Suprapubic skin (tissue), 4 donors: ENCODE measurements around the gene ZNF888. TPM values are rescaled to one million over a fixed set of nuclear protein-coding genes. Genes with fewer than 3 reads are reported as not detected.
"Not testable (repeated sequence)": the region's sequence is repeated elsewhere in the genome, so short reads cannot be mapped to it uniquely, and the experiment has no call there.

Source experiments
- DNase-seq, 2 donors: peaks; one replicate each; pipeline ENCODE4 v3.0.0-alpha.2; 2019; ENCODE audit warnings: low spot score in 2 of 2
- H3K27ac ChIP-seq: fragments of 200-600 bp; sonication (generic); one replicate; pipeline ENCODE4 v1.5.1; 2019
- H3K27me3 ChIP-seq: fragments of 200-600 bp; sonication (generic); one replicate; pipeline ENCODE4 v1.5.1; 2019
- H3K36me3 ChIP-seq: fragments of 200-600 bp; sonication (generic); one replicate; pipeline ENCODE4 v1.5.1; 2019
- H3K4me1 ChIP-seq: fragments of 200-600 bp; sonication (generic); one replicate; pipeline ENCODE4 v1.5.1; 2019
- H3K4me3 ChIP-seq: fragments of 200-600 bp; sonication (generic); one replicate; pipeline ENCODE4 v1.5.1; 2019; ENCODE audit warnings: mild to moderate bottlenecking
- H3K9me3 ChIP-seq: fragments of 200-600 bp; sonication (generic); one replicate; pipeline ENCODE4 v1.5.1; 2019
- EP300 ChIP-seq: sonication (generic); formaldehyde crosslinking; IDR thresholded peaks from one replicate; pipeline ENCODE4 v1.6.1; 2017; ENCODE audit warnings: antibody characterized with exemption
- POLR2A ChIP-seq, 2 donors: fragments of 450-650 bp; IDR thresholded peaks; one replicate each; pipeline ENCODE4 v1.6.1; 2017; ENCODE audit warnings: antibody characterized with exemption in 2 of 2, mild to moderate bottlenecking in 2 of 2, moderate library complexity in 2 of 2
- POLR2AphosphoS5 ChIP-seq, 3 donors: sonication (generic); formaldehyde crosslinking; IDR thresholded peaks; one replicate each; pipeline ENCODE4 v1.6.1; 2017; ENCODE audit warnings: antibody characterized with exemption in 3 of 3
- WGBS: methylation state at CpG from one replicate; pipeline ENCODE4 v1.1.5; 2018; 5-methylcytosine and 5-hydroxymethylcytosine counted together
- total RNA-seq, 4 donors: library from RNA; depleted of rRNA; stranded (reverse); fragments of >200 nt; gene quantifications; one replicate each; pipeline ENCODE4 v1.1.0, GENCODE V29; 2016
- TF ChIP-seq, protein P1 (sequence below), 2 donors: fragments of 200-600 bp in 1 of 2; fragments of 450-650 bp in 1 of 2; sonication (generic) in 1 of 2; IDR thresholded peaks; one replicate each; pipeline ENCODE4 v1.5.1; 2016 to 2019; ENCODE audit warnings: antibody characterized with exemption in 2 of 2, mild to moderate bottlenecking in 1 of 2, moderate library complexity in 1 of 2

Gene ZNF888
- total RNA-seq, 4 donors from 2014 or later = 3.5 to 5.3 (median 4.5) TPM

DNA sequence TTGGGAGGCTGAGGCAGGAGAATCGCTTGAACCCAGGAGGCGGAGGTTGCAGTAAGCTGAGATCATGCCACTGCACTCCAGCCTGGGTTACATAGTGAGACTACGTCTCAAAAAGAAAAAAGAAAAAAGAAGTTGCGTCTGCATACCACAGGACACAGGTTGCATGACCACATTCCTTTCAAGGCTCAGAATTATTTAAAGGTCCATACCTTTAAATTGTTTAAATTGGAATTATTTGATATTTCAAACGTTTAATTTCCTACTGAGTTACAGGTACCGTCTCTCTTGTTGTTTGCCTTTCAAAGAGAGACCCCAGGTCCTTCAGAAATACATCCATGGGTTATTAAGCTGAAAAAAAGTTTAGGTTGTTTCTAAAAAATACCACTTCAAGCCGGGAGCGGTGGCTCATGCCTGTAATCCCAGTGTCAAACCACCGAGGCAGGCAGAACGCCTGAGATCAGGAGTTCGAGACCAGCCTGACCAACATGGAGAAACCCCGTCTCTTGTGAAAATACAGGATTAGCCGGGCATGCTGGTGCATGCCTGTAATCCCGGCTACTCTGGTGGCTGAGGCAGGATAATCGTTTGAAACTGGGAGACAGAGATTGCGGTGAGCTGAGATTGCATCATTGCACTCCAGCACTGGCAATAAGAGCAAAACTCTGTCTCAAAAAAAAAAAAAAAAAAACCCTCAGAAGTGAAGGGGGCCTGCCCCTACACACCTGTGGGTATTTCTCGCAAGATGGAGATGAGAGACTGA lies 20.8 kb upstream of the ZNF888 start:
- WGBS = 51% methylated on average over 17 of the region's 17 CpGs
- no peaks in the 10 kb centered on the region for H3K36me3 ChIP-seq
- TF ChIP-seq, protein P1, sequence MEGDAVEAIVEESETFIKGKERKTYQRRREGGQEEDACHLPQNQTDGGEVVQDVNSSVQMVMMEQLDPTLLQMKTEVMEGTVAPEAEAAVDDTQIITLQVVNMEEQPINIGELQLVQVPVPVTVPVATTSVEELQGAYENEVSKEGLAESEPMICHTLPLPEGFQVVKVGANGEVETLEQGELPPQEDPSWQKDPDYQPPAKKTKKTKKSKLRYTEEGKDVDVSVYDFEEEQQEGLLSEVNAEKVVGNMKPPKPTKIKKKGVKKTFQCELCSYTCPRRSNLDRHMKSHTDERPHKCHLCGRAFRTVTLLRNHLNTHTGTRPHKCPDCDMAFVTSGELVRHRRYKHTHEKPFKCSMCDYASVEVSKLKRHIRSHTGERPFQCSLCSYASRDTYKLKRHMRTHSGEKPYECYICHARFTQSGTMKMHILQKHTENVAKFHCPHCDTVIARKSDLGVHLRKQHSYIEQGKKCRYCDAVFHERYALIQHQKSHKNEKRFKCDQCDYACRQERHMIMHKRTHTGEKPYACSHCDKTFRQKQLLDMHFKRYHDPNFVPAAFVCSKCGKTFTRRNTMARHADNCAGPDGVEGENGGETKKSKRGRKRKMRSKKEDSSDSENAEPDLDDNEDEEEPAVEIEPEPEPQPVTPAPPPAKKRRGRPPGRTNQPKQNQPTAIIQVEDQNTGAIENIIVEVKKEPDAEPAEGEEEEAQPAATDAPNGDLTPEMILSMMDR (IDR thresholded peaks at IDR 0.05) = no peak
- no peak for TF ChIP-seq POLR2AphosphoS5 (IDR thresholded peaks at IDR 0.05)
- peaks cover 22% of the 10 kb centered on the region for H3K9me3 ChIP-seq
- H3K27me3 ChIP-seq = no peaks in the 10 kb centered on the region
- no peak overlapping the region for H3K27ac ChIP-seq
- H3K4me1 ChIP-seq = peaks cover 18% of the 10 kb centered on the region
- peak in 1 of 2 donors; percentile 38 for DNase-seq
- H3K4me3 ChIP-seq = no peak overlapping the region

DNA sequence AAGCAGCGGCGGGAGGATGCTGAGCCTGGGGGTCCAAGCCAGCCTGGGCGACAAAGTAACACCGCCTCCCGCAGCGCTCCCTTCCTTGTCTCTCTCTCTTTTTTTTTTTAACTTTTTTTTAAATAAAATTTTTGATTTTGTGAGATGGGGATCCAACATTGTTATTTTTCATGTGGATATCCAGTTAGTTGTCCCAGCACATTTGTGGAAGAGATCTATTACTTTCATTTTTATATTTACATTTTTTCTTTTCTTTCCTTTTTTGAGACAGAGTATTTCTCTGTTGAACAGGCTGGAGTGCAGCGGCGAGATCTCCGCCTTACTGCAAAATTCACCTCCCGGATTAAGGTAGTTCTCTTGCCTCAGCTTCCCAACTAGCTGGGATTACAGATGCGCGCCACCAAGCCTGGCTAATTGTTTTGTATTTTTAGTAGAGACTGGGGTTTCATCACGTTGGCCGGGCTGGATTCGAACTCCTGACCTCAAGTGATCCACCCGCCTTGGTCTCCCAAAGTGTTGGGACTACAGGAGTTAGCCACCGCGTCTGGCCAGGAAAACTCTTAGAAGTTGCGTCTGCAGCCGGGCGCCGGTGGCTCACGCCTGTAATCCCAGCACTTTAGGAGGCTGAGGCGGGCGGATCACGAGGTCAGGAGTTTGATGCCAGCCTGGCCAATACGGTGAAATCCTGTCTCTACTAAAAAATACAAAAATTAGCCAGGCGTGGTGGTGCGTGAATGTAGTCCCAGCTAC lies 20.1 kb upstream of the ZNF888 start:
- Histone ChIP-seq H3K27me3 (no peaks in the 10 kb centered on the region), H3K9me3 (peaks cover 14% of the 10 kb centered on the region), H3K27ac (peak overlapping the region; percentile 92), H3K4me1 (peaks cover 24% of the 10 kb centered on the region), H3K4me3 (peak overlapping the region; percentile 90), H3K36me3 (no peaks in the 10 kb centered on the region)
- peak in 1 of 2 donors; percentile 59 for DNase-seq
- 62% methylated on average over 29 of the region's 29 CpGs for WGBS
- TF ChIP-seq EP300 (no peak), POLR2AphosphoS5 (IDR thresholded peaks at IDR 0.05) (no peak), POLR2A (IDR thresholded peaks at IDR 0.05) (no peak)
- TF ChIP-seq, protein P1 (IDR thresholded peaks at IDR 0.05) = no peak

DNA sequence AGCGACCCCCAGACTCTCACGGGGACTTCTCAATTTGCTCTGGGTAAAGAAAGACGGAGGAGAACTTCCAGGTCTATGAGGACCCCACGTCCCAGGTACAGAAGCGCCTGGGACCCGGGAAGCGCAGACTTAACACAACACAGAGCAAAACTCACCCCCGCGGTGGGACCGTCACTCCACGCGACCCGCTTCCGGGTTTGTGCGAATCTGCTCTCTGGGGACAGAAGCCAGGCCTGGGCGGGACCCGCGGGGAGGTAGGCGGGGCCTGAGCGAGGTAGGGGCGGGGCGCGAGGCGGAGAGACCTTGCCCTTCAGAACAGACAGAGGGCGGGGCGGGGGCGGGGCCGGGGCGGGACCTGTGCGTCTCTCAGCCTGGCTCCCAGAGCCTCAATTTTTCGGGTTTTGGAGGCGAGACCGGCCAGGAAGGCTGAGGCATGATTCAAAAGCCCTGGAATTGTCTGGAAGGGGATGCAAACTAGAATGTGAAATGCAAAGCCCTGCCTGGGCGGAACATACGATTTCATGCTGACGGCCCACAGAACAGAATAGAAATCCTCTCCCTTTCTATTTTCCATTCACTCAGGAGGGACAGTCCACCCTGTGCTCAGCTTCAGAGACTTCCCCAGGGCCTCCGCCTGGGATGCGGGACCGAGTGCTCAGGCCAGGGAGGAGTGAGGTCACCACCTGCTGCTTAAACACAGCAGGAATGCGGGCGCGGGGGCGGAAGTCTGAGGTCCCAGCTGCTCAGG lies 19.3 kb upstream of the ZNF888 start:
- Histone ChIP-seq H3K36me3 (no peaks in the 10 kb centered on the region), H3K4me1 (peaks cover 25% of the 10 kb centered on the region), H3K9me3 (peaks cover 12% of the 10 kb centered on the region), H3K4me3 (peak overlapping the region; percentile 90), H3K27ac (peak overlapping the region; percentile 92), H3K27me3 (no peaks in the 10 kb centered on the region)
- peak; percentile 97 for DNase-seq
- WGBS = under 1% methylated on average over 38 of the region's 43 CpGs
- no peak for TF ChIP-seq EP300
- peak in 1 of 2 donors; percentile 51 for TF ChIP-seq POLR2A (IDR thresholded peaks at IDR 0.05)
- peak in 2 of 3 donors; percentile 14 to 32 for TF ChIP-seq POLR2AphosphoS5 (IDR thresholded peaks at IDR 0.05)
- TF ChIP-seq, protein P1 (IDR thresholded peaks at IDR 0.05) = no peak

DNA sequence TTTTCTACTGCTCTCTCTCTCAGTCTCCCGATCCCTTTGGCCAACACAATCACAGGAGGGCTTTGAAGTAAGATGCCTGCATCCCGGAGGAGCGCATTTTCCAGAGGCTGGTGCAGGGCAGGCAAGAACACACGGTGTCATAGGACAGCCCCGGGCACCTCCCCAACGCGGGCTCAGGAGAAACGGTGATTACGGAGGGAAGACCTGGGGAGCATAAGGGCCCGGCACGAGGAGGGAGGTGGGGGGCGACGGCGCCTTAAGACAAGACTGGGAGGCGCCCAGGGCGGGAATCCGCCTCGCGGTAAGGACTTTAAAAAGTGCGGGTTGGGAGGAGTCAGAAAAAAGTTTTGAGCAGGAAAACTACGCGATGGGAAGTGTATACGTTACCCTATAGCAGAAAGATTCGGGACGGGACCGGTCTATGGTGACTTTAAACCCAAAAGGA lies 18.7 kb upstream of the ZNF888 start:
- peak; percentile 74 to 77 for DNase-seq
- TF ChIP-seq POLR2AphosphoS5 (IDR thresholded peaks at IDR 0.05) (no peak), EP300 (no peak), POLR2A (IDR thresholded peaks at IDR 0.05) (no peak)
- TF ChIP-seq, protein P1 (IDR thresholded peaks at IDR 0.05) = no peak
- peaks cover 3% of the 10 kb centered on the region for H3K36me3 ChIP-seq
- peaks cover 25% of the 10 kb centered on the region for H3K4me1 ChIP-seq
- no peaks in the 10 kb centered on the region for H3K27me3 ChIP-seq
- under 1% methylated on average over 26 of the region's 26 CpGs for WGBS
- peak overlapping the region; percentile 90 for H3K4me3 ChIP-seq
- H3K27ac ChIP-seq = peak overlapping the region; percentile 92
- H3K9me3 ChIP-seq = peaks cover 6% of the 10 kb centered on the region

DNA sequence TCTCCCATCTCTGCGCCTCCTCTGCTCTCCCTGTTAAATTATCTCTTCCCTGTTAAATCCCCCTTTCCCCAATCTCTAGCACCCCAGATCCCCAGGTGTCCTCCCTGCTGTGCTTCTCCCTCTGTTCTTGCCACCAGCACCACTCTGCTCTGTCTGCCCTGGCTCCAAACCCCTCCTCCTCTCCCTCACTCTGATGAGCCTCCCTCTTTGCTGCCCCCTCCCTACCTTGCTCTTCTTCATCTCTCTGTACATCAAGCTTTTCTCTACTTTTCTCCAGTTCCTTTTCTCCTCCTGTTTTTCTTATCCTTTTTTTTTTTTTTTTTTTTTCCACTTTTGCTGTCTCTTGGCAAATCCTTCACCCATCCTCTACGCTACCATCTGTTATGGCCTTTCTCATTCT lies 18.3 kb upstream of the ZNF888 start:
- H3K36me3 ChIP-seq, DNase-seq, H3K27me3 ChIP-seq, H3K27ac ChIP-seq, H3K9me3 ChIP-seq: not testable (repeated sequence)
- peaks cover 25% of the 10 kb centered on the region for H3K4me1 ChIP-seq
- WGBS = 33% methylated on average over 2 of the region's 2 CpGs
- H3K4me3 ChIP-seq = peak overlapping the region; percentile 90

DNA sequence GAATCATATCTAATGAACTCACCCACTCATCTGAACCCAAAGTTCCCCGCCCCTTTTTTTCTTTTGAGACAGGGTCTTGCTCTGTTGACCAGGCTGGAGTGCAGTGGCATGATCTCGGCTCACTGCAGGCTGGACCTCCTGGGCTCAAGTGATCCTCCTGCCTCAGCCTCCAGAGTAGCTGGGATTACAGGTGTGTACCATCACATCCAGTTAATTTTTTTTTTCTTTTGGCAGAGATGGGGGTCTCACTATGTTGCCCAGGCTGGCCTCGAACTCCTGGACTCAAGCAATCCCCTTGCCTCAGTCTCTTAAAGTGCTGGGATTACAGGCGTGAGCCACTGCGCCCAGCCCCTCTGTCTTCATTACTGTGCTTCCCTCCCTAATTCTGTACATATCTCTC lies 17.7 kb upstream of the ZNF888 start:
- 74% methylated on average over 5 of the region's 5 CpGs for WGBS
- not testable (repeated sequence) for H3K9me3 ChIP-seq, DNase-seq, H3K36me3 ChIP-seq, H3K4me3 ChIP-seq, H3K27ac ChIP-seq, H3K27me3 ChIP-seq
- H3K4me1 ChIP-seq = peaks cover 25% of the 10 kb centered on the region
